Fibroblast of lung (primary cell): ENCODE measurements around the gene TRIM38. TPM values are rescaled to one million over a fixed set of nuclear protein-coding genes. Genes with fewer than 3 reads are reported as not detected.
A peak's percentile ranks its signal among the peaks of the same experiment; 100 is the strongest.

Source experiments
- DNase-seq, 2 donors: peaks; one replicate each; pipeline versions ENCODE4 v3.0.0 to v3.0.0-alpha.2; 2010; ENCODE audit warnings: low read depth in 2 of 2
- H2AFZ ChIP-seq: 2 replicates; pipeline ENCODE4 v1.5.1; 2012; ENCODE audit warnings: low read length, control low read depth, inconsistent platforms
- H3K27ac ChIP-seq: 2 replicates; pipeline ENCODE4 v1.5.1; 2011; ENCODE audit warnings: low read length, control low read depth; ENCODE audit not compliant: insufficient read depth
- H3K27me3 ChIP-seq: 2 replicates; pipeline ENCODE4 v1.5.1; 2011; ENCODE audit warnings: mild to moderate bottlenecking, low read length; ENCODE audit not compliant: control insufficient read depth, insufficient read depth
- H3K36me3 ChIP-seq: 2 replicates; pipeline ENCODE4 v1.5.1; 2011; ENCODE audit warnings: low read length; ENCODE audit not compliant: control insufficient read depth, insufficient read depth
- H3K4me1 ChIP-seq: 2 replicates; pipeline ENCODE4 v1.5.1; 2011; ENCODE audit warnings: low read length; ENCODE audit not compliant: control insufficient read depth, insufficient read depth; ENCODE audit errors: extremely low read depth
- H3K4me2 ChIP-seq: 2 replicates; pipeline ENCODE4 v1.5.1; 2011; ENCODE audit warnings: low read length, control low read depth; ENCODE audit not compliant: insufficient read depth; ENCODE audit errors: extremely low read depth
- H3K4me3 ChIP-seq, 4 experiments: fragments of 200-600 bp in 1 of 4; sonication (generic) in 1 of 4; replicated peaks in 1 of 4; 2 replicates each; pipeline ENCODE4 v1.5.1; 2011 to 2016; ENCODE audit warnings: low read length in 4 of 4, low read depth in 3 of 4, mild to moderate bottlenecking in 3 of 4, control low read depth in 2 of 4, inconsistent platforms in 1 of 4, mixed read lengths in 1 of 4; ENCODE audit not compliant: insufficient read depth in 1 of 4; ENCODE audit errors: control extremely low read depth in 1 of 4
- H3K79me2 ChIP-seq: 2 replicates; pipeline ENCODE4 v1.5.1; 2012; ENCODE audit warnings: mild to moderate bottlenecking, low read length, inconsistent platforms; ENCODE audit not compliant: control insufficient read depth, insufficient read depth
- H3K9ac ChIP-seq: 2 replicates; pipeline ENCODE4 v1.5.1; 2011; ENCODE audit warnings: mild to moderate bottlenecking, low read length, control low read depth; ENCODE audit not compliant: insufficient read depth
- H3K9me3 ChIP-seq: 2 replicates; pipeline ENCODE4 v1.5.1; 2012; ENCODE audit warnings: low read depth, low read length; ENCODE audit not compliant: control insufficient read depth, insufficient read depth
- H4K20me1 ChIP-seq: 2 replicates; pipeline ENCODE4 v1.5.1; 2011; ENCODE audit warnings: low read length; ENCODE audit not compliant: control insufficient read depth, insufficient read depth; ENCODE audit errors: extremely low read depth
- CTCF ChIP-seq, 2 donors: IDR thresholded peaks in 1 of 2; conservative IDR thresholded peaks in 1 of 2; 1 replicate in 1 of 2; 2 replicates in 1 of 2; pipeline ENCODE4 v1.5.1; 2011 to 2012; ENCODE audit warnings: low read length in 2 of 2, control low read depth in 1 of 2, inconsistent platforms in 1 of 2, low read depth in 1 of 2, mild to moderate bottlenecking in 1 of 2
- EZH2 ChIP-seq: IDR thresholded peaks from 2 replicates; pipeline ENCODE4 v1.5.1; 2012; ENCODE audit warnings: low read length, control low read depth, mild to moderate bottlenecking; ENCODE audit errors: missing control alignments
- polyA plus RNA-seq, 2 donors: library from polyadenylated mRNA; depleted of rRNA in 1 of 2; stranded (reverse) in 1 of 2; unstranded in 1 of 2; fragments of >200 nt; gene quantifications; 2 replicates each; pipeline ENCODE4 v1.2.1, GENCODE V29; 2011 to 2012; ENCODE audit warnings: missing spikeins in 1 of 2
- total RNA-seq: library from RNA; depleted of rRNA; stranded (reverse); fragments of >200 nt; gene quantifications from 2 replicates; pipeline ENCODE4 v1.2.1, GENCODE V29; 2014

The TRIM38 gene
- total and polyA plus RNA-seq, 2 donors (not counting 1 experiment from before 2014, with no cell fraction given): 7.6 to 14.5 TPM

- Histone ChIP-seq H3K9me3 (no peaks in the 10 kb centered on the region), H3K4me2 (peak overlapping the region; percentile 94), H3K27ac (peak overlapping the region; percentile 97), H4K20me1 (no peaks in the 10 kb centered on the region), H3K36me3 (no peaks in the 10 kb centered on the region), H3K27me3 (no peaks in the 10 kb centered on the region), H3K4me3 (peak overlapping the region; percentile 59 to 81 (median 69)), H2AFZ (no peak overlapping the region), H3K9ac (peak overlapping the region; percentile 83), H3K4me1 (peaks cover 7% of the 10 kb centered on the region), H3K79me2 (no peaks in the 10 kb centered on the region)
- no peak for TF ChIP-seq EZH2
- TF ChIP-seq CTCF (conservative IDR thresholded peaks at IDR 0.05 in 1 of 2, IDR thresholded peaks at IDR 0.05 in 1 of 2; ENCODE audit: low read depth in 1 of 2, low read length in 2 of 2): no peak
- DNase-seq: peak; percentile 73 to 75
Observed at GRCh38 chr6:26021001-26021349, 58.4 kb downstream of the TRIM38 start.

GRCh38 chr6:26021350-26022131 lies 58.9 kb downstream of the TRIM38 start:
- H3K4me3 ChIP-seq: peak overlapping the region; percentile 63 to 81 (median 69)
- TF ChIP-seq EZH2: no peak
- no peak for TF ChIP-seq CTCF (conservative IDR thresholded peaks at IDR 0.05 in 1 of 2, IDR thresholded peaks at IDR 0.05 in 1 of 2; ENCODE audit: low read depth in 1 of 2, low read length in 2 of 2)
- H2AFZ ChIP-seq: peak overlapping the region; percentile 79

DNA sequence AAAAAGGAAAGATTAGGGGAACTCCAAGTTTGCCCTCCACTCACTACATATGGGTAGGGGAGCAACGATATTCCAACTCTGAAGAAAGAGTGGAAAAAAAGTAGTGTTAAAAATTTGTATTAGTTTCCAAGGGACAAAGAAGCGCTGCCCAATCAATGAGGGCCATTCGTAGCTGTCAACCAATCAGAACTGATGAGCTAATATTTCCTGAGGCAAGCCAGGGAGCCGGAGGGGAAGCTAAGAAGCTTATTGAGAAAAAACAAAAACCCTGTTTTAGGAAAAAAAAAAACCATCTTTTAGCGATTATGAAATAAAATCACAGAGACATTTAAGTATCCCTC lies 59.5 kb downstream of the TRIM38 start:
- H3K9ac ChIP-seq: peak overlapping the region; percentile 75
- no peaks in the 10 kb centered on the region for H4K20me1 ChIP-seq
- H3K27me3 ChIP-seq: no peaks in the 10 kb centered on the region
- H3K79me2 ChIP-seq: no peaks in the 10 kb centered on the region
- peak overlapping the region; percentile 52 to 81 (median 68) for H3K4me3 ChIP-seq
- peak overlapping the region; percentile 93 for H3K4me2 ChIP-seq
- H3K27ac ChIP-seq: peak overlapping the region; percentile 97
- peak; percentile 84 to 90 for DNase-seq
- H2AFZ ChIP-seq: peak overlapping the region; percentile 79
- TF ChIP-seq CTCF (conservative IDR thresholded peaks at IDR 0.05 in 1 of 2, IDR thresholded peaks at IDR 0.05 in 1 of 2; ENCODE audit: low read depth in 1 of 2, low read length in 2 of 2) (no peak), EZH2 (no peak)
- no peaks in the 10 kb centered on the region for H3K36me3 ChIP-seq
- no peaks in the 10 kb centered on the region for H3K9me3 ChIP-seq
- H3K4me1 ChIP-seq: peaks cover 7% of the 10 kb centered on the region

More at GRCh38 chr6:26021350-26022131, 58.9 kb downstream of the TRIM38 start:
- H3K27ac ChIP-seq: peak overlapping the region; percentile 97
- H3K27me3 ChIP-seq: no peaks in the 10 kb centered on the region
- H3K4me2 ChIP-seq: peak overlapping the region; percentile 94
- peaks cover 7% of the 10 kb centered on the region for H3K4me1 ChIP-seq
- no peaks in the 10 kb centered on the region for H3K9me3 ChIP-seq
- peak; percentile 93 to 95 for DNase-seq
- no peaks in the 10 kb centered on the region for H3K79me2 ChIP-seq
- H3K9ac ChIP-seq: peak overlapping the region; percentile 83
- no peaks in the 10 kb centered on the region for H3K36me3 ChIP-seq
- no peaks in the 10 kb centered on the region for H4K20me1 ChIP-seq
